DND-41 (cell line): ENCODE measurements around the gene MAB21L3.

Source experiments
- ATAC-seq: fragments of 200-7000 bp; cut with Tn5 transposase; 3 replicates; pipeline ENCODE4 v1.9.1; 2021; ENCODE audit warnings: low read depth; ENCODE audit not compliant: insufficient read depth
- DNase-seq: peaks from one replicate; pipeline ENCODE4 v3.0.0-alpha.2; 2020
- H2AFZ ChIP-seq: 2 replicates; pipeline ENCODE4 v1.6.0; 2012; ENCODE audit warnings: low read depth, low read length
- H3K27ac ChIP-seq: 2 replicates; pipeline ENCODE4 v1.5.1; 2012; ENCODE audit warnings: low read length, inconsistent platforms
- H3K27me3 ChIP-seq: fragments of 200-600 bp; sonication (generic); 2 replicates; pipeline ENCODE4 v1.6.0; 2012; ENCODE audit warnings: low read length, mild to moderate bottlenecking, inconsistent platforms; ENCODE audit not compliant: insufficient read depth, poor library complexity
- H3K36me3 ChIP-seq: 2 replicates; pipeline ENCODE4 v1.5.1; 2012; ENCODE audit warnings: low read length, inconsistent platforms; ENCODE audit not compliant: insufficient read depth
- H3K4me1 ChIP-seq: 2 replicates; pipeline ENCODE4 v1.5.1; 2012; ENCODE audit warnings: mild to moderate bottlenecking, low read length; ENCODE audit not compliant: insufficient read depth
- H3K4me2 ChIP-seq: 2 replicates; pipeline ENCODE4 v1.6.0; 2012; ENCODE audit warnings: mild to moderate bottlenecking, moderate library complexity, low read length, inconsistent platforms; ENCODE audit not compliant: insufficient read depth
- H3K4me3 ChIP-seq, 2 experiments: fragments of 200-600 bp in 1 of 2; shearing (Covaris generic) in 1 of 2; 2 replicates each; pipeline ENCODE4 v1.5.1; 2012 to 2016; ENCODE audit warnings: inconsistent platforms in 2 of 2, low read length in 2 of 2, mild to moderate bottlenecking in 2 of 2, low read depth in 1 of 2, moderate library complexity in 1 of 2
- H3K79me2 ChIP-seq: 2 replicates; pipeline ENCODE4 v1.6.0; 2012; ENCODE audit warnings: low read length, inconsistent platforms; ENCODE audit not compliant: insufficient read depth
- H3K9ac ChIP-seq: 2 replicates; pipeline ENCODE4 v1.6.0; 2012; ENCODE audit warnings: low read depth, mild to moderate bottlenecking, inconsistent platforms, low read length, moderate library complexity
- H3K9me3 ChIP-seq: 2 replicates; pipeline ENCODE4 v1.5.1; 2012; ENCODE audit warnings: low read length, moderate library complexity, mild to moderate bottlenecking, inconsistent platforms; ENCODE audit not compliant: insufficient read depth, severe bottlenecking
- H4K20me1 ChIP-seq: 2 replicates; pipeline ENCODE4 v1.6.0; 2012; ENCODE audit warnings: low read length; ENCODE audit not compliant: insufficient read depth
- CTCF ChIP-seq: IDR thresholded peaks from 2 replicates; pipeline ENCODE4 v1.5.1; 2012; ENCODE audit warnings: borderline replicate concordance, low read length, moderate library complexity, mild to moderate bottlenecking; ENCODE audit not compliant: poor library complexity, severe bottlenecking; ENCODE audit errors: extremely low read depth
- EZH2 ChIP-seq: IDR thresholded peaks from 3 replicates; pipeline ENCODE4 v1.6.1; 2012; ENCODE audit warnings: borderline replicate concordance, low read depth, mild to moderate bottlenecking, moderate library complexity, low read length, inconsistent platforms; ENCODE audit not compliant: severe bottlenecking

The MAB21L3 gene

GRCh38 chr1:116166011-116166571 lies 54.9 kb downstream of the MAB21L3 start:
- TF ChIP-seq EZH2 (no peak), CTCF (no peak)
- H3K36me3 ChIP-seq: no peaks in the 10 kb centered on the region
- no peaks in the 10 kb centered on the region for H3K27me3 ChIP-seq
- no peak for ATAC-seq
- DNase-seq: no peak
- no peaks in the 10 kb centered on the region for H4K20me1 ChIP-seq
- no peaks in the 10 kb centered on the region for H3K9me3 ChIP-seq
- no peak overlapping the region for H2AFZ ChIP-seq
- no peak overlapping the region for H3K4me2 ChIP-seq
- H3K27ac ChIP-seq: no peak overlapping the region
- H3K4me3 ChIP-seq: no peak overlapping the region
- H3K4me1 ChIP-seq: no peaks in the 10 kb centered on the region
- no peaks in the 10 kb centered on the region for H3K79me2 ChIP-seq
- no peak overlapping the region for H3K9ac ChIP-seq

GRCh38 chr1:116166655-116167054 lies 55.5 kb downstream of the MAB21L3 start:
- Histone ChIP-seq H3K79me2 (no peaks in the 10 kb centered on the region), H4K20me1 (no peaks in the 10 kb centered on the region), H3K9me3 (no peaks in the 10 kb centered on the region), H3K9ac (no peak overlapping the region), H3K27me3 (no peaks in the 10 kb centered on the region), H3K4me1 (no peaks in the 10 kb centered on the region), H3K4me3 (no peak overlapping the region), H3K36me3 (no peaks in the 10 kb centered on the region), H2AFZ (no peak overlapping the region), H3K4me2 (no peak overlapping the region), H3K27ac (no peak overlapping the region)
- ATAC-seq (no peak), DNase-seq (no peak)
- TF ChIP-seq CTCF (no peak), EZH2 (no peak)

- Histone ChIP-seq H3K9me3 (no peaks in the 10 kb centered on the region), H3K9ac (no peak overlapping the region), H3K27ac (no peak overlapping the region), H3K4me2 (no peak overlapping the region), H3K4me1 (no peaks in the 10 kb centered on the region), H3K79me2 (no peaks in the 10 kb centered on the region), H4K20me1 (no peaks in the 10 kb centered on the region), H3K36me3 (no peaks in the 10 kb centered on the region), H3K27me3 (no peaks in the 10 kb centered on the region), H2AFZ (no peak overlapping the region), H3K4me3 (no peak overlapping the region)
- ATAC-seq (no peak), DNase-seq (no peak)
- TF ChIP-seq CTCF (no peak), EZH2 (no peak)
Measured at GRCh38 chr1:116167625-116168276, 56.6 kb downstream of the MAB21L3 start.
